ENCODE data around the gene PLEKHF1. TPM values are rescaled to one million over a fixed set of nuclear protein-coding genes. Genes with fewer than 3 reads are reported as not detected.

PLEKHF1 gene
- total and polyA plus RNA-seq, 2 of the 8 experiments (the other 6 are each of a cell fraction or from before 2014, with no cell fraction given), result 11.1 to 18.4 TPM

GRCh38 chr19:29686285-29686805 lies 21.1 kb downstream of the PLEKHF1 start:
- Histone ChIP-seq H3K79me1 (ENCODE audit: low read depth, low read length) (no peaks in the 10 kb centered on the region), H2BK15ac (ENCODE audit: low read length) (no peak overlapping the region), H3K79me2 (ENCODE audit: control insufficient read depth in 1 of 2, insufficient read depth in 2 of 2, low read length in 2 of 2) (no peaks in the 10 kb centered on the region), H3K23ac (ENCODE audit: insufficient read length) (no peak overlapping the region), H3K14ac (ENCODE audit: insufficient read length) (no peak overlapping the region), H3K9ac (replicated peaks in 1 of 4; ENCODE audit: extremely low read depth in 1 of 4, low read depth in 3 of 4, low read length in 3 of 4) (no peak overlapping the region), H4K20me1 (replicated peaks in 1 of 2; ENCODE audit: control insufficient read depth in 1 of 2, insufficient read depth in 2 of 2, low read length in 2 of 2) (no peaks in the 10 kb centered on the region), H3K9me3 (ENCODE audit: insufficient read depth in 2 of 2, low read depth in 1 of 2, low read length in 1 of 2) (no peaks in the 10 kb centered on the region), H3K27ac (ENCODE audit: low read depth, low read length) (no peak overlapping the region), H4K5ac (ENCODE audit: insufficient read length, low read depth, low read length) (no peak overlapping the region), H2BK120ac (replicated peaks; ENCODE audit: low read depth, low read length) (no peak overlapping the region), H3K4me2 (ENCODE audit: insufficient read depth in 1 of 2, low read depth in 2 of 2, low read length in 2 of 2) (no peak overlapping the region), H3K4ac (replicated peaks; ENCODE audit: insufficient read length, low read depth, low read length) (no peak overlapping the region), H2BK5ac (ENCODE audit: low read depth, low read length) (no peak overlapping the region), H2BK12ac (ENCODE audit: low read depth, low read length) (no peak overlapping the region), H2AK5ac (ENCODE audit: low read depth, low read length) (no peak overlapping the region), H2AFZ (ENCODE audit: low read length) (no peak overlapping the region), H3K23me2 (ENCODE audit: low read depth, low read length) (no peaks in the 10 kb centered on the region), H3K27me3 (replicated peaks in 1 of 4; ENCODE audit: control insufficient read depth in 3 of 4, extremely low read depth in 1 of 4, insufficient read depth in 3 of 4, low read length in 3 of 4) (no peaks in the 10 kb centered on the region; a peak in 1 of 7 replicates), H3K36me3 (ENCODE audit: control insufficient read depth in 2 of 4, insufficient read depth in 4 of 4, low read length in 3 of 4) (no peaks in the 10 kb centered on the region), H3K4me3 (ENCODE audit: extremely low read depth in 1 of 4, insufficient read depth in 2 of 4, low read depth in 3 of 4, low read length in 4 of 4) (no peak overlapping the region), H3K18ac (ENCODE audit: extremely low read depth, low read length) (no peak overlapping the region), H4K8ac (ENCODE audit: extremely low read depth, insufficient read depth, low read length) (no peak overlapping the region; the same call in 1 of the 2 replicates), H3K56ac (replicated peaks; ENCODE audit: insufficient read length, low read depth, low read length) (no peak overlapping the region), H2BK20ac (ENCODE audit: low read length) (no peak overlapping the region), H3K4me1 (replicated peaks in 1 of 4; ENCODE audit: control insufficient read depth in 3 of 4, insufficient read depth in 4 of 4, low read length in 3 of 4) (peaks cover 0 to 6% (median 0%) of the 10 kb centered on the region in 4 experiments; a peak in 1 of 7 replicates), H4K91ac (replicated peaks; ENCODE audit: insufficient read length, low read length) (no peak overlapping the region)
- ChIA-PET POLR2A (ENCODE audit: partially characterized antibody) (interaction anchor here (0.7 kb wide), 1 partner anchor 21 kb away, joined by 6 read pairs; no protein-coding TSS in a partner anchor), CTCF (ENCODE audit: partially characterized antibody) (interaction anchor here (0.6 to 1.6 kb wide), 9 partner anchors 8 to 423 kb away, joined by 3 to 10 read pairs (median 3); no protein-coding TSS in a partner anchor)
- no peak for FAIRE-seq
- 91% methylated on average over 8 of the region's 8 CpGs; no CpG with 5 or more reads in 1 of the 2 experiments for WGBS, 2 experiments (ENCODE audit: extremely low coverage in 1 of 2, insufficient coverage in 1 of 2, insufficient read length in 1 of 2, insufficient replicate concordance in 2 of 2, low coverage in 1 of 2, low lambda C conversion rate in 2 of 2, missing lambda C conversion rate in 1 of 2)
- no peak for DNase-seq (ENCODE audit: low read depth in 1 of 2, low spot score in 2 of 2)

All from H1 (cell line).